Cardiac muscle cell (in vitro differentiated cells and primary cell): ENCODE results near the gene TULP3. TPM values are rescaled to one million over a fixed set of nuclear protein-coding genes. Genes with fewer than 3 reads are reported as not detected.
A peak's percentile ranks its signal among the peaks of the same experiment; 100 is the strongest.

Experiments used
- DNase-seq, 2 donors: peaks; one replicate each; pipeline versions ENCODE4 v3.0.0 to v3.0.0-alpha.2; 2010 to 2017; ENCODE audit warnings: low read depth in 1 of 2, low spot score in 1 of 2
- H3K27ac ChIP-seq: fragments of 200-600 bp; sonication (generic); 2 replicates; pipeline ENCODE4 v1.5.1; 2016
- H3K27me3 ChIP-seq: fragments of 200-600 bp; sonication (generic); 2 replicates; pipeline ENCODE4 v1.6.0; 2016; ENCODE audit warnings: control low read depth
- H3K36me3 ChIP-seq: fragments of 200-600 bp; sonication (generic); 2 replicates; pipeline ENCODE4 v1.5.1; 2016; ENCODE audit warnings: control low read depth
- H3K4me1 ChIP-seq: fragments of 200-600 bp; sonication (generic); 2 replicates; pipeline ENCODE4 v1.8.1; 2017; ENCODE audit warnings: low read depth, mild to moderate bottlenecking, mixed run types
- H3K4me3 ChIP-seq: fragments of 200-600 bp; sonication (generic); 2 replicates; pipeline ENCODE4 v1.5.1; 2016; ENCODE audit warnings: mild to moderate bottlenecking
- H3K9me3 ChIP-seq: fragments of 200-600 bp; sonication (generic); 2 replicates; pipeline ENCODE4 v1.5.1; 2017; ENCODE audit warnings: low read depth, mild to moderate bottlenecking, control low read depth
- CTCF ChIP-seq: IDR thresholded peaks from 2 replicates; pipeline ENCODE4 v1.5.1; 2012; ENCODE audit warnings: low read depth, mild to moderate bottlenecking, low read length
- polyA plus RNA-seq: library from polyadenylated mRNA; unstranded; fragments of >200 nt; fragmentation: Nextera tagmentation; extraction: Ambion mirVana; gene quantifications from 2 replicates; pipeline ENCODE4 v1.2.1, GENCODE V29; 2016
- total RNA-seq: library from RNA; depleted of rRNA; stranded (reverse); fragments of >200 nt; gene quantifications from 2 replicates; pipeline ENCODE4 v1.2.3, GENCODE V29; 2016

Gene TULP3
- total and polyA plus RNA-seq, 2 experiments from 2014 or later, result 19.5 to 30.4 TPM

- Histone ChIP-seq H3K27me3 (no peaks in the 10 kb centered on the region), H3K4me1 (peaks cover 23% of the 10 kb centered on the region), H3K4me3 (no peak overlapping the region), H3K9me3 (no peaks in the 10 kb centered on the region), H3K27ac (no peak overlapping the region), H3K36me3 (no peaks in the 10 kb centered on the region)
- peak in 1 of 2 donors; percentile 21 for DNase-seq
- TF ChIP-seq CTCF, result no peak
These were observed 73.1 kb downstream of the TULP3 start for GRCh38 chr12:2963760-2964292.

GRCh38 chr12:2967651-2968050 lies 77.0 kb downstream of the TULP3 start:
- no peak for DNase-seq
- H3K36me3 ChIP-seq, result no peaks in the 10 kb centered on the region
- no peaks in the 10 kb centered on the region for H3K9me3 ChIP-seq
- peaks cover 13% of the 10 kb centered on the region for H3K4me1 ChIP-seq
- no peak for TF ChIP-seq CTCF
- H3K4me3 ChIP-seq, result no peak overlapping the region
- no peak overlapping the region for H3K27ac ChIP-seq
- no peaks in the 10 kb centered on the region for H3K27me3 ChIP-seq

- H3K36me3 ChIP-seq, result no peaks in the 10 kb centered on the region
- no peaks in the 10 kb centered on the region for H3K9me3 ChIP-seq
- no peaks in the 10 kb centered on the region for H3K4me1 ChIP-seq
- no peak overlapping the region for H3K27ac ChIP-seq
- DNase-seq, result no peak
- no peaks in the 10 kb centered on the region for H3K27me3 ChIP-seq
- TF ChIP-seq CTCF, result no peak
- no peak overlapping the region for H3K4me3 ChIP-seq
These were observed 80.1 kb downstream of the TULP3 start for GRCh38 chr12:2970744-2971143.

GRCh38 chr12:2973566-2973965 lies 82.9 kb downstream of the TULP3 start:
- Histone ChIP-seq H3K9me3 (no peaks in the 10 kb centered on the region), H3K4me3 (no peak overlapping the region), H3K36me3 (no peaks in the 10 kb centered on the region), H3K4me1 (no peaks in the 10 kb centered on the region), H3K27me3 (no peaks in the 10 kb centered on the region), H3K27ac (no peak overlapping the region)
- TF ChIP-seq CTCF, result no peak
- no peak for DNase-seq

- no peak for TF ChIP-seq CTCF
- DNase-seq, result no peak
- no peaks in the 10 kb centered on the region for H3K27me3 ChIP-seq
- H3K27ac ChIP-seq, result peak overlapping the region; percentile 4
- H3K36me3 ChIP-seq, result no peaks in the 10 kb centered on the region
- no peak overlapping the region for H3K4me3 ChIP-seq
- H3K9me3 ChIP-seq, result no peaks in the 10 kb centered on the region
- no peaks in the 10 kb centered on the region for H3K4me1 ChIP-seq
These were observed 83.9 kb downstream of the TULP3 start for GRCh38 chr12:2974560-2974971.
